Spleen (tissue), 11 donors: Measurements from ENCODE around the gene HNRNPUL1. TPM values are rescaled to one million over a fixed set of nuclear protein-coding genes. Genes with fewer than 3 reads are reported as not detected.

ENCODE experiments used
- DNase-seq: peaks from one replicate; pipeline ENCODE4 v3.0.0-alpha.2; 2020
- H3K27ac ChIP-seq, 8 donors: fragments of 200-600 bp; sonication (generic) in 7 of 8; 1 replicate in 4 of 8; 2 replicates in 4 of 8; pipeline versions ENCODE4 v1.5.0 to v1.8.0; 2016 to 2021; ENCODE audit warnings: inconsistent platforms in 4 of 8, mild to moderate bottlenecking in 4 of 8, moderate library complexity in 1 of 8
- H3K27me3 ChIP-seq, 7 donors: fragments of 200-600 bp; sonication (generic) in 6 of 7; replicated peaks in 1 of 7; 1 replicate in 4 of 7; 2 replicates in 3 of 7; pipeline versions ENCODE4 v1.5.0 to v1.8.0; 2016 to 2021; ENCODE audit warnings: inconsistent platforms in 3 of 7, mild to moderate bottlenecking in 1 of 7
- H3K36me3 ChIP-seq, 6 donors: fragments of 200-600 bp; sonication (generic) in 5 of 6; 1 replicate in 4 of 6; 2 replicates in 2 of 6; pipeline versions ENCODE4 v1.5.0 to v1.8.0; 2016 to 2021; ENCODE audit warnings: inconsistent platforms in 2 of 6
- H3K4me1 ChIP-seq, 6 donors: fragments of 200-600 bp; sonication (generic) in 5 of 6; 1 replicate in 3 of 6; 2 replicates in 3 of 6; pipeline versions ENCODE4 v1.5.0 to v1.8.0; 2016 to 2021; ENCODE audit warnings: inconsistent platforms in 3 of 6
- H3K4me3 ChIP-seq, 8 donors: fragments of 200-600 bp; sonication (generic) in 7 of 8; 1 replicate in 4 of 8; 2 replicates in 4 of 8; pipeline versions ENCODE4 v1.5.0 to v1.8.0; 2016 to 2021; ENCODE audit warnings: inconsistent platforms in 4 of 8, mild to moderate bottlenecking in 4 of 8, moderate library complexity in 2 of 8
- H3K9me3 ChIP-seq, 8 donors: fragments of 200-600 bp; sonication (generic) in 7 of 8; 1 replicate in 4 of 8; 2 replicates in 4 of 8; pipeline versions ENCODE4 v1.5.0 to v1.8.0; 2016 to 2021; ENCODE audit warnings: inconsistent platforms in 4 of 8
- POLR2A ChIP-seq, 3 donors: fragments of 450-650 bp; IDR thresholded peaks; one replicate each; pipeline ENCODE4 v1.5.1; 2017; ENCODE audit warnings: antibody characterized with exemption in 3 of 3, mild to moderate bottlenecking in 1 of 3
- POLR2AphosphoS5 ChIP-seq, 3 donors: sonication (generic); formaldehyde crosslinking; IDR thresholded peaks; one replicate each; pipeline ENCODE4 v1.5.1; 2017; ENCODE audit warnings: antibody characterized with exemption in 3 of 3
- WGBS, 5 donors: extraction: QIAGEN DNeasy Blood & Tissue Kit in 3 of 5; methylation state at CpG; one replicate each; pipeline versions ENCODE4 v1.1.5 to v1.1.7; 2013 to 2018; 5-methylcytosine and 5-hydroxymethylcytosine counted together
- intact Hi-C: fragments of 100-400 bp; cut with DNase I; formaldehyde crosslinking; loops from one replicate; pipeline ENCODE4 v1.15.0; 2023; ENCODE audit warnings: low total_unique reads
- polyA plus RNA-seq, 3 donors: library from polyadenylated mRNA; stranded (reverse); fragments of 200-250 nt; gene quantifications; one replicate each; pipeline ENCODE4 v1.2.1, GENCODE V29; 2013
- total RNA-seq, 7 donors: library from RNA; depleted of rRNA in 3 of 7; stranded (reverse); fragments of >200 nt in 3 of 7; fragmentation: NEBNext Ultra II Directional in 4 of 7; extraction: Animal tissue kit (Norgen Biotek cat#: 25700) in 4 of 7; gene quantifications; one replicate each; pipeline versions ENCODE4 v1.1.0 to v1.2.1, GENCODE V29; 2016 to 2021
- TF ChIP-seq, protein P1 (sequence below), 11 experiments: fragments of 200-600 bp in 7 of 11; fragments of 450-650 bp in 4 of 11; sonication (generic) in 4 of 11; IDR thresholded peaks in 8 of 11; conservative IDR thresholded peaks in 3 of 11; 1 replicate in 7 of 11; 2 replicates in 4 of 11; pipeline versions ENCODE4 v1.4.0 to v1.8.0; 2016 to 2021; ENCODE audit warnings: antibody characterized with exemption in 11 of 11, inconsistent platforms in 4 of 11, mild to moderate bottlenecking in 1 of 11
- donor health status: healthy with polysubstance abuse.
- donor health status: DM: no; HTN: no; CAD: no; lungs with moderate emphysema.
- donor health status: DM: no; HTN: no; CAD: no.
- donor health status: Bipolar disorder and iron deficiency.
- donor health status: healthy.
- donor health status: DM: no; HTN: no; CAD: no.
- donor health status: DM: yes; HTN: yes; CAD: no.

HNRNPUL1 gene
- total and polyA plus RNA-seq, 10 donors: 53.9 to 213 (median 164) TPM

- no peak for DNase-seq
- H3K9me3 ChIP-seq: no peaks in the 10 kb centered on the region
- intact Hi-C loops: loop anchor here (5.0 kb wide), 1 partner anchor 41 kb away; no protein-coding TSS in a partner anchor
- H3K4me1 ChIP-seq: peaks cover 58 to 96% (median 90%) of the 10 kb centered on the region in 6 donors
- H3K4me3 ChIP-seq: peak overlapping the region in 1 of 8 donors; percentile 74
- peaks cover 0 to 59% (median 45%) of the 10 kb centered on the region in 6 donors for H3K36me3 ChIP-seq
- TF ChIP-seq POLR2AphosphoS5 (IDR thresholded peaks at IDR 0.05): no peak
- no peak for TF ChIP-seq POLR2A (IDR thresholded peaks at IDR 0.05)
- TF ChIP-seq, protein P1, sequence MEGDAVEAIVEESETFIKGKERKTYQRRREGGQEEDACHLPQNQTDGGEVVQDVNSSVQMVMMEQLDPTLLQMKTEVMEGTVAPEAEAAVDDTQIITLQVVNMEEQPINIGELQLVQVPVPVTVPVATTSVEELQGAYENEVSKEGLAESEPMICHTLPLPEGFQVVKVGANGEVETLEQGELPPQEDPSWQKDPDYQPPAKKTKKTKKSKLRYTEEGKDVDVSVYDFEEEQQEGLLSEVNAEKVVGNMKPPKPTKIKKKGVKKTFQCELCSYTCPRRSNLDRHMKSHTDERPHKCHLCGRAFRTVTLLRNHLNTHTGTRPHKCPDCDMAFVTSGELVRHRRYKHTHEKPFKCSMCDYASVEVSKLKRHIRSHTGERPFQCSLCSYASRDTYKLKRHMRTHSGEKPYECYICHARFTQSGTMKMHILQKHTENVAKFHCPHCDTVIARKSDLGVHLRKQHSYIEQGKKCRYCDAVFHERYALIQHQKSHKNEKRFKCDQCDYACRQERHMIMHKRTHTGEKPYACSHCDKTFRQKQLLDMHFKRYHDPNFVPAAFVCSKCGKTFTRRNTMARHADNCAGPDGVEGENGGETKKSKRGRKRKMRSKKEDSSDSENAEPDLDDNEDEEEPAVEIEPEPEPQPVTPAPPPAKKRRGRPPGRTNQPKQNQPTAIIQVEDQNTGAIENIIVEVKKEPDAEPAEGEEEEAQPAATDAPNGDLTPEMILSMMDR (IDR thresholded peaks at IDR 0.05 in 8 of 11, conservative IDR thresholded peaks at IDR 0.05 in 3 of 11): no peak
- H3K27ac ChIP-seq: peak overlapping the region; percentile 88 to 98 (median 97)
- H3K27me3 ChIP-seq: no peaks in the 10 kb centered on the region
- WGBS, 5 donors: 2 to 46% (median 30%) methylated on average over 3 to 4 of the region's 4 CpGs
Measured at GRCh38 chr19:41307954-41308449, 43.8 kb downstream of the HNRNPUL1 start.

DNA sequence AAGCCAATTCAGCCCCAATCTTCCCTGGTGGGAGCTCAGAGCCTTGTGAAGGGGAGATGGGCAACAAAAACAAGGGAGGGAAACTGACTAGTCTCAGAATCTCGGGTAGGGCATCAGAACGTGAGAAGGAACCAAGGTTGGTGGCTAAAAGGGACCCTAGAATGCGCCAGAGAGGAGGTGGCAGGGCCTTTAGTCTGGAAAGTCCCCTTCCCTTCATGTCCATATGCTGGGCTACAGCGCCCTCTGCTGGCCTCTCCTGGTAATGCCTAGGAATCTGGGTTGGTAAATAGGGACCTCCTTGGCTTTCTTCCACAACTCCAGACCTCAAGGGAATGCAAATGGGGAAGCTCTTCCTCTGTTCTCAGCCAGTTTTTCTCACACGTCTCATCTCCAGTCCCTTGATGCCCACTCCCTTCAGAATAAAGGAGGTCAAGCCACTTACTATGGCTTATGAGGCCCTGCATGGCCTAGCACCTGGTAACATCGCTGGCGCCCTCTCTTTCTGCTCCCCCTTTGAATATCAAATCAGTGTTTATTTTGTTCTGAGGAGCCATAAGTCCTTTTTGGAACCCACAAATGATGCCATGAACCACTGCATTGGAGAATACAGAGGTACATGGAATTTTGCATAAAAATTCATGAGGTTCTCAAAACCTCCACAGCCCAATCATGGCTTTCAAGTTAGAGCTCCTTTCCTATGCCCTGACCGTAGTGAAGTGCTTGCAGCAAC is 44.4 kb downstream of the HNRNPUL1 start:
- Histone ChIP-seq H3K27ac (peak overlapping the region; percentile 88 to 98 (median 97)), H3K9me3 (no peaks in the 10 kb centered on the region), H3K4me1 (peaks cover 52 to 96% (median 84%) of the 10 kb centered on the region in 6 donors), H3K4me3 (peak overlapping the region in 6 of 8 donors; percentile 57 to 86 (median 72)), H3K36me3 (peaks cover 0 to 59% (median 47%) of the 10 kb centered on the region in 6 donors), H3K27me3 (no peaks in the 10 kb centered on the region)
- intact Hi-C loops: loop anchor here (5.0 kb wide), 1 partner anchor 41 kb away; no protein-coding TSS in a partner anchor
- TF ChIP-seq, protein P1 (IDR thresholded peaks at IDR 0.05 in 8 of 11, conservative IDR thresholded peaks at IDR 0.05 in 3 of 11): peak; percentile 91 to 100 (median 99)
- peak in 2 of 3 donors; percentile 59 to 91 for TF ChIP-seq POLR2AphosphoS5 (IDR thresholded peaks at IDR 0.05)
- TF ChIP-seq POLR2A (IDR thresholded peaks at IDR 0.05): no peak
- 19 to 27% (median 21%) methylated on average over 8 of the region's 8 CpGs for WGBS, 5 donors
- peak; percentile 96 for DNase-seq

DNA sequence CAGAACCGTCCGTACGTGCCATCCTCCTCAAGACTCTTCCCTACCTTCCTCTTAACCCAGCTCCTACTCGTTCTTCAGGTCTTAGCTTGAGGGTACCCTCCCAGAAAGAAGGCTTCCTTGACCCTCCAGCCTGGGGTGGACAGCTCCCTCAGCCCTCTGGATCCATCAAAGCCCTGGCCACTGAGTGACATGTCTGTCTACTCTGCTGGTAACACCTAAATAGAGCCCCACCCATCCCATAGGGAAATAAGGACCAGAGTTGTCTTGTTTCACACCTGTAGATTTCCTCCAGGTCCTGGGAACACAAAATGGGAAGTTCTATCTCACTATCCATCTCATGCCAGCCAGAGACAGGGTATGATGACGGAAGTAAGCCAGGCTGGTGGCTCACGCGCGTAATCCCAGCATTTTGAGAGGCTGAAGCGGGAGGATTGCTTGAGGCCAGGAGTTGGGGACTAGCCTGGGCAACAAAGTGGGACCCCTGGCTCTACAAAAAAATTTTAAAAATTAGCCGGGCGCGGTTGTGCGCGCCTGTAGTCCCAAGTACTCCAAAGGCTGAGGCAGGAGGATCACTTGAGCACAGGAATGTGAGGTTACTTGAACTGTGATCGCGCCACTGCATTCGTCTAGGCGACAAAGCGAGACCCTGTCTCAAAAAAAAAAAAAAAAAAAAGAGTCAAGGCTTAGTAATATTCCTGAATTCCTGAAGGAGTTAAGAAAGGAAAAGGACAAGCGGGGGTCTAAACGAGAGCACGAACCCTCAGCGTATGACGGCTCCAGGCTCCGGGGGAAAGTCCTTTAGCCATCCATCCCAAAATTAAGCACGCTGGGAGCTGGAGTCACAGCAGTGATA is 45.2 kb downstream of the HNRNPUL1 start:
- Histone ChIP-seq H3K4me1 (peaks cover 52 to 96% (median 76%) of the 10 kb centered on the region in 6 donors), H3K9me3 (no peaks in the 10 kb centered on the region), H3K27ac (peak overlapping the region; percentile 88 to 98 (median 97)), H3K27me3 (no peaks in the 10 kb centered on the region), H3K4me3 (peak overlapping the region; percentile 56 to 86 (median 72)), H3K36me3 (peaks cover 0 to 59% (median 45%) of the 10 kb centered on the region in 6 donors)
- 7 to 13% (median 9%) methylated on average over 26 of the region's 26 CpGs for WGBS, 5 donors
- TF ChIP-seq POLR2AphosphoS5 (IDR thresholded peaks at IDR 0.05): peak in 1 of 3 donors; percentile 26
- no peak for TF ChIP-seq POLR2A (IDR thresholded peaks at IDR 0.05)
- intact Hi-C loops: loop anchor here (5.0 kb wide), 2 partner anchors 42 to 107 kb away; no protein-coding TSS in a partner anchor
- DNase-seq: no peak
